H9 (cell line): Measurements from ENCODE around the gene SRP68. TPM values are rescaled to one million over a fixed set of nuclear protein-coding genes. Genes with fewer than 3 reads are reported as not detected.

Experiments used
- DNase-seq: peaks from one replicate; pipeline ENCODE4 v3.0.0-alpha.2; 2017
- H2AFZ ChIP-seq: one replicate; pipeline ENCODE4 v1.6.1; 2013; ENCODE audit warnings: mild to moderate bottlenecking, low read length, control low read depth, moderate library complexity
- H2AK5ac ChIP-seq: 2 replicates; pipeline ENCODE4 v1.6.1; 2013; ENCODE audit warnings: low read length, control low read depth, mixed read lengths; ENCODE audit not compliant: insufficient read length
- H2BK120ac ChIP-seq: one replicate; pipeline ENCODE4 v1.6.1; 2013; ENCODE audit warnings: low read depth, mild to moderate bottlenecking, low read length, control low read depth, inconsistent platforms; ENCODE audit not compliant: poor library complexity, severe bottlenecking
- H2BK12ac ChIP-seq: 2 replicates; pipeline ENCODE4 v1.6.1; 2013; ENCODE audit warnings: low read length, control low read depth, mixed read lengths, low read depth; ENCODE audit not compliant: insufficient read length
- H2BK15ac ChIP-seq: 2 replicates; pipeline ENCODE4 v1.6.1; 2013; ENCODE audit warnings: low read depth, low read length, control low read depth
- H2BK20ac ChIP-seq: one replicate; pipeline ENCODE4 v1.6.1; 2013; ENCODE audit warnings: low read depth, mild to moderate bottlenecking, low read length, control low read depth, inconsistent platforms; ENCODE audit not compliant: poor library complexity, severe bottlenecking
- H2BK5ac ChIP-seq: 2 replicates; pipeline ENCODE4 v1.6.1; 2013; ENCODE audit warnings: low read length, control low read depth, mixed read lengths; ENCODE audit not compliant: insufficient read length
- H3K14ac ChIP-seq: 2 replicates; pipeline ENCODE4 v1.6.1; 2013; ENCODE audit warnings: low read length, control low read depth; ENCODE audit not compliant: insufficient read depth
- H3K18ac ChIP-seq: 2 replicates; pipeline ENCODE4 v1.6.1; 2013; ENCODE audit warnings: low read depth, mild to moderate bottlenecking, mixed read lengths, low read length, control low read depth; ENCODE audit not compliant: insufficient read length
- H3K23ac ChIP-seq: 2 replicates; pipeline ENCODE4 v1.6.1; 2013; ENCODE audit warnings: low read length, control low read depth, mixed read lengths, low read depth; ENCODE audit not compliant: insufficient read length
- H3K23me2 ChIP-seq: 2 replicates; pipeline ENCODE4 v1.6.1; 2013; ENCODE audit warnings: low read depth, mild to moderate bottlenecking, mixed read lengths, low read length, control low read depth; ENCODE audit not compliant: insufficient read length, poor library complexity, severe bottlenecking
- H3K27ac ChIP-seq: 2 replicates; pipeline ENCODE4 v1.5.1; 2013; ENCODE audit warnings: low read length, control low read depth, mixed read lengths, low read depth; ENCODE audit not compliant: insufficient read length
- H3K27me3 ChIP-seq: 2 replicates; pipeline ENCODE4 v1.6.1; 2013; ENCODE audit warnings: low read length, control low read depth, inconsistent platforms; ENCODE audit not compliant: insufficient read depth
- H3K4ac ChIP-seq: 2 replicates; pipeline ENCODE4 v1.6.1; 2013; ENCODE audit warnings: low read depth, mild to moderate bottlenecking, control low read depth, inconsistent platforms, low read length, moderate library complexity
- H3K4me1 ChIP-seq: 2 replicates; pipeline ENCODE4 v1.6.1; 2013; ENCODE audit warnings: low read length, control low read depth, inconsistent platforms; ENCODE audit not compliant: insufficient read depth
- H3K4me2 ChIP-seq: 2 replicates; pipeline ENCODE4 v1.6.1; 2013; ENCODE audit warnings: low read length, control low read depth, mixed read lengths; ENCODE audit not compliant: insufficient read length, insufficient read depth
- H3K56ac ChIP-seq: 2 replicates; pipeline ENCODE4 v1.6.1; 2013; ENCODE audit warnings: low read depth, mild to moderate bottlenecking, mixed read lengths, low read length, control low read depth; ENCODE audit not compliant: insufficient read length
- H3K79me1 ChIP-seq: 2 replicates; pipeline ENCODE4 v1.6.1; 2013; ENCODE audit warnings: low read depth, mild to moderate bottlenecking, moderate library complexity, low read length, control low read depth, inconsistent platforms; ENCODE audit not compliant: insufficient read depth, poor library complexity, severe bottlenecking
- H3K79me2 ChIP-seq: 2 replicates; pipeline ENCODE4 v1.6.1; 2013; ENCODE audit warnings: low read length, control low read depth, inconsistent platforms; ENCODE audit not compliant: insufficient read depth
- H3K9ac ChIP-seq: 2 replicates; pipeline ENCODE4 v1.6.1; 2013; ENCODE audit warnings: low read length, control low read depth, mixed read lengths; ENCODE audit not compliant: insufficient read length; ENCODE audit errors: extremely low read depth
- H3K9me3 ChIP-seq: one replicate; pipeline ENCODE4 v1.6.1; 2013; ENCODE audit warnings: low read depth, low read length, inconsistent platforms; ENCODE audit not compliant: control insufficient read depth
- H3T11ph ChIP-seq: one replicate; pipeline ENCODE4 v1.6.1; 2013; ENCODE audit warnings: mild to moderate bottlenecking, low read length, control low read depth, inconsistent platforms
- H4K20me1 ChIP-seq: one replicate; pipeline ENCODE4 v1.6.1; 2013; ENCODE audit not compliant: control insufficient read depth, insufficient read length, insufficient read depth
- H4K5ac ChIP-seq: 2 replicates; pipeline ENCODE4 v1.6.1; 2013; ENCODE audit warnings: low read depth, mild to moderate bottlenecking, mixed read lengths, low read length, control low read depth; ENCODE audit not compliant: insufficient read length
- H4K8ac ChIP-seq: replicated peaks from 2 replicates; pipeline ENCODE4 v1.6.1; 2013; ENCODE audit warnings: low read length, control low read depth, mixed read lengths, low read depth; ENCODE audit not compliant: insufficient read length
- H4K91ac ChIP-seq: 2 replicates; pipeline ENCODE4 v1.6.1; 2013; ENCODE audit warnings: low read depth, mild to moderate bottlenecking, moderate library complexity, mixed read lengths, low read length, control low read depth; ENCODE audit not compliant: insufficient read length
- H3K27ac Mint-ChIP-seq, 3 experiments: 2 replicates in 2 of 3; 3 replicates in 1 of 3; pipeline ENCODE4 v1.8.0; 2020 to 2021; ENCODE audit warnings: mixed read lengths in 3 of 3, mild to moderate bottlenecking in 1 of 3, moderate library complexity in 1 of 3
- H3K27me3 Mint-ChIP-seq: 2 replicates; pipeline ENCODE4 v1.8.0; 2021; ENCODE audit warnings: low read depth, mild to moderate bottlenecking, moderate library complexity, mixed read lengths
- H3K36me3 Mint-ChIP-seq, 3 experiments: 2 replicates in 2 of 3; 3 replicates in 1 of 3; pipeline ENCODE4 v1.8.0; 2020 to 2021; ENCODE audit warnings: low read depth in 3 of 3, mixed read lengths in 3 of 3; ENCODE audit not compliant: insufficient read depth in 1 of 3
- H3K4me1 Mint-ChIP-seq, 2 experiments: 2 replicates each; pipeline ENCODE4 v1.8.0; 2020; ENCODE audit warnings: mixed read lengths in 2 of 2
- H3K4me3 Mint-ChIP-seq, 2 experiments: 2 replicates in 1 of 2; 3 replicates in 1 of 2; pipeline ENCODE4 v1.8.0; 2020 to 2021; ENCODE audit warnings: mild to moderate bottlenecking in 2 of 2, mixed read lengths in 2 of 2, moderate library complexity in 1 of 2
- H3K9me3 Mint-ChIP-seq, 2 experiments: 2 replicates in 1 of 2; 3 replicates in 1 of 2; pipeline ENCODE4 v1.8.0; 2020; ENCODE audit warnings: mild to moderate bottlenecking in 2 of 2, mixed read lengths in 2 of 2, moderate library complexity in 1 of 2
- CTCF ChIP-seq: fragments of 200-600 bp; sonication (generic); conservative IDR thresholded peaks from 3 replicates; pipeline ENCODE4 v1.8.0; 2021; ENCODE audit warnings: antibody characterized with exemption, mild to moderate bottlenecking
- WGBS: extraction: QIAGEN DNeasy Blood & Tissue Kit; methylation state at CpG from one replicate; pipeline ENCODE4 v1.1.7; 2013; ENCODE audit warnings: missing lambda C conversion rate, low lambda C conversion rate, mixed read lengths; ENCODE audit not compliant: insufficient read length; ENCODE audit errors: extremely low coverage; 5-methylcytosine and 5-hydroxymethylcytosine counted together
- total RNA-seq: library from RNA; stranded (reverse); gene quantifications from 2 replicates; pipeline ENCODE4 v1.2.1, GENCODE V29; 2021

The SRP68 gene
- total RNA-seq, 1 experiment from 2014 or later: 86.1 TPM

GRCh38 chr17:76121932-76122430 is 49.7 kb upstream of the SRP68 start:
- no peak overlapping the region for H2BK5ac ChIP-seq
- no peak overlapping the region for H2AFZ ChIP-seq
- H4K8ac ChIP-seq: no peak overlapping the region
- no peak overlapping the region for H3K9ac ChIP-seq
- no peak overlapping the region for H2BK12ac ChIP-seq
- Mint-ChIP-seq H3K27ac (peak overlapping the region in 2 of 3 experiments; percentile 72 to 92; a peak in 4 of 7 replicates), H3K36me3 (no peaks in the 10 kb centered on the region), H3K4me1 (peaks cover 37 to 38% of the 10 kb centered on the region in 2 experiments), H3K4me3 (no peak overlapping the region), H3K27me3 (peaks cover 10% of the 10 kb centered on the region), H3K9me3 (peaks cover 0 to 2% of the 10 kb centered on the region in 2 experiments; a peak in 1 of 5 replicates)
- no peak overlapping the region for H3K56ac ChIP-seq
- no peaks in the 10 kb centered on the region for H3K79me2 ChIP-seq
- H2BK120ac ChIP-seq: no peak overlapping the region
- no peak overlapping the region for H2BK15ac ChIP-seq
- H3K9me3 ChIP-seq: no peaks in the 10 kb centered on the region
- no peak overlapping the region for H3T11ph ChIP-seq
- H3K27ac ChIP-seq: no peak overlapping the region
- no peak overlapping the region for H3K23ac ChIP-seq
- no peaks in the 10 kb centered on the region for H3K23me2 ChIP-seq
- no peaks in the 10 kb centered on the region; the same call in 1 of the 2 replicates for H3K4me1 ChIP-seq
- H3K27me3 ChIP-seq: no peaks in the 10 kb centered on the region
- H2BK20ac ChIP-seq: no peak overlapping the region
- H4K5ac ChIP-seq: no peak overlapping the region
- H4K91ac ChIP-seq: no peak overlapping the region
- H3K14ac ChIP-seq: no peak overlapping the region; the same call in 1 of the 2 replicates
- DNase-seq: no peak
- no peaks in the 10 kb centered on the region for H3K79me1 ChIP-seq
- no CpG with 5 or more reads among the region's 42 CpGs for WGBS
- H3K18ac ChIP-seq: no peak overlapping the region
- no peak overlapping the region for H2AK5ac ChIP-seq
- TF ChIP-seq CTCF: no peak
- H4K20me1 ChIP-seq: no peaks in the 10 kb centered on the region
- H3K4ac ChIP-seq: no peak overlapping the region
- H3K4me2 ChIP-seq: no peak overlapping the region
